Measurements from ENCODE around the gene MIEF1. TPM values are rescaled to one million over a fixed set of nuclear protein-coding genes. Genes with fewer than 3 reads are reported as not detected.

MIEF1 gene
- total and polyA plus RNA-seq, 11 donors: 6.5 to 25.2 (median 18.7) TPM

GRCh38 chr22:39479254-39479653, 22.8 kb upstream of the MIEF1 start:
- Histone ChIP-seq H3K4me3 (no peak overlapping the region), H3K4me1 (peaks cover 0 to 25% (median 2%) of the 10 kb centered on the region in 12 donors), H3K27me3 (no peaks in the 10 kb centered on the region), H3K9me3 (no peaks in the 10 kb centered on the region), H3K36me3 (no peaks in the 10 kb centered on the region), H3K27ac (no peak overlapping the region)
- DNase-seq (no peak), ATAC-seq (no peak)
- TF ChIP-seq, protein P1, sequence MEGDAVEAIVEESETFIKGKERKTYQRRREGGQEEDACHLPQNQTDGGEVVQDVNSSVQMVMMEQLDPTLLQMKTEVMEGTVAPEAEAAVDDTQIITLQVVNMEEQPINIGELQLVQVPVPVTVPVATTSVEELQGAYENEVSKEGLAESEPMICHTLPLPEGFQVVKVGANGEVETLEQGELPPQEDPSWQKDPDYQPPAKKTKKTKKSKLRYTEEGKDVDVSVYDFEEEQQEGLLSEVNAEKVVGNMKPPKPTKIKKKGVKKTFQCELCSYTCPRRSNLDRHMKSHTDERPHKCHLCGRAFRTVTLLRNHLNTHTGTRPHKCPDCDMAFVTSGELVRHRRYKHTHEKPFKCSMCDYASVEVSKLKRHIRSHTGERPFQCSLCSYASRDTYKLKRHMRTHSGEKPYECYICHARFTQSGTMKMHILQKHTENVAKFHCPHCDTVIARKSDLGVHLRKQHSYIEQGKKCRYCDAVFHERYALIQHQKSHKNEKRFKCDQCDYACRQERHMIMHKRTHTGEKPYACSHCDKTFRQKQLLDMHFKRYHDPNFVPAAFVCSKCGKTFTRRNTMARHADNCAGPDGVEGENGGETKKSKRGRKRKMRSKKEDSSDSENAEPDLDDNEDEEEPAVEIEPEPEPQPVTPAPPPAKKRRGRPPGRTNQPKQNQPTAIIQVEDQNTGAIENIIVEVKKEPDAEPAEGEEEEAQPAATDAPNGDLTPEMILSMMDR (IDR thresholded peaks at IDR 0.05): no peak
- no peak for TF ChIP-seq POLR2A (IDR thresholded peaks at IDR 0.05)
- intact Hi-C loops (cut with DNase I): no loop called here
- 85 to 96% (median 87%) methylated on average over 3 of the region's 3 CpGs for WGBS, 4 donors

- peaks cover 0 to 16% (median 0%) of the 10 kb centered on the region in 12 donors for H3K4me1 ChIP-seq
Observed at GRCh38 chr22:39480557-39480956, 21.5 kb upstream of the MIEF1 start.

DNA sequence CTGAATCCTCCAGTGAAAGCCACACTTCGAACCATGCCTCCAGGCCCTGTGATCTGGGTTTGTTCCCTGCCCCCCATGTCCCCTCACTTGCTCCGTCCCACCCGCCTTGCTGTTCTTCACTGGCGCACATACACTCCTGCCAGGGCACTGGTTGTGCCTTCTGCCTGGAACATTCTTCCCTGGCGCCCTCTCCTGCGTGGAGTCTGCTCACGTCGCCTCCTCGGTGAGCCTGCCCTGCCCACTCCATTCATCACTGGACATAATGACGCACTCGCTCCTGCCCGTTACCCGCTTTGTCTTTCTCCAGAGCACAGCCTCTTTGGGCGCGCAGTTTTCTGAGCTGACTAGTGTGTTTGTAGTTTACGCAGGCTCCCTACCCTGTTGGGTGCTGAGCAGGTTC, 21.0 kb upstream of the MIEF1 start:
- Histone ChIP-seq H3K9me3 (no peaks in the 10 kb centered on the region), H3K4me3 (no peak overlapping the region), H3K36me3 (no peaks in the 10 kb centered on the region), H3K27me3 (no peaks in the 10 kb centered on the region), H3K27ac (no peak overlapping the region), H3K4me1 (peaks cover 0 to 13% (median 0%) of the 10 kb centered on the region in 12 donors)
- TF ChIP-seq, protein P1 (IDR thresholded peaks at IDR 0.05): no peak
- TF ChIP-seq POLR2A (IDR thresholded peaks at IDR 0.05): no peak
- intact Hi-C loops (cut with DNase I): no loop called here
- no peak for DNase-seq
- ATAC-seq: no peak
- 94 to 96% (median 95%) methylated on average over 16 of the region's 16 CpGs for WGBS, 4 donors

More at GRCh38 chr22:39480557-39480956, 21.5 kb upstream of the MIEF1 start:
- intact Hi-C loops (cut with DNase I): no loop called here
- TF ChIP-seq, protein P1 (IDR thresholded peaks at IDR 0.05): no peak
- no peak for TF ChIP-seq POLR2A (IDR thresholded peaks at IDR 0.05)
- DNase-seq: no peak
- H3K27ac ChIP-seq: no peak overlapping the region
- H3K27me3 ChIP-seq: no peaks in the 10 kb centered on the region
- H3K4me3 ChIP-seq: no peak overlapping the region
- H3K36me3 ChIP-seq: no peaks in the 10 kb centered on the region
- no peaks in the 10 kb centered on the region for H3K9me3 ChIP-seq
- ATAC-seq: no peak
- WGBS, 4 donors: 69 to 80% (median 79%) methylated on average over 1 of the region's 1 CpG; no CpG with 5 or more reads in 1 of the 4 donors

- H3K27ac ChIP-seq: no peak overlapping the region
- H3K4me3 ChIP-seq: no peak overlapping the region
- no peaks in the 10 kb centered on the region for H3K36me3 ChIP-seq
- intact Hi-C loops (cut with DNase I): no loop called here
- ATAC-seq (no peak), DNase-seq (no peak)
- H3K27me3 ChIP-seq: no peaks in the 10 kb centered on the region
- TF ChIP-seq POLR2A (IDR thresholded peaks at IDR 0.05): no peak
- TF ChIP-seq, protein P1 (IDR thresholded peaks at IDR 0.05): no peak
- WGBS, 4 donors: 84 to 96% (median 93%) methylated on average over 5 of the region's 5 CpGs
- no peaks in the 10 kb centered on the region for H3K9me3 ChIP-seq
- peaks cover 0 to 12% (median 0%) of the 10 kb centered on the region in 12 donors for H3K4me1 ChIP-seq
Observed at GRCh38 chr22:39481595-39481994, 20.5 kb upstream of the MIEF1 start.
